Activated B cell treated with CpG ODN at 0.5 μM for 24 hours (primary cell): Measurements from ENCODE around the gene PADI1. TPM values are rescaled to one million over a fixed set of nuclear protein-coding genes. Genes with fewer than 3 reads are reported as not detected.

ENCODE experiments used
- ATAC-seq: fragments of 200-7000 bp; cut with Tn5 transposase; one replicate; pipeline ENCODE4 v1.10.0; 2021; ENCODE audit warnings: low read depth, mild to moderate bottlenecking, moderate library complexity
- CTCF ChIA-PET: fragments of 350-600 bp; sonication (Branson Sonifier 250); formaldehyde crosslinking; loops from one replicate; lab custom pipeline; 2021; ENCODE audit warnings: antibody characterized with exemption; lab: Charles Lee
- POLR2A ChIA-PET: fragments of 350-600 bp; sonication (Branson Sonifier 250); formaldehyde crosslinking; loops from one replicate; lab custom pipeline; 2021; ENCODE audit warnings: antibody characterized with exemption; lab: Charles Lee
- DNase-seq: peaks from one replicate; pipeline ENCODE4 v3.0.0; 2022
- H3K27ac Mint-ChIP-seq: one replicate; pipeline ENCODE4 v1.8.0; 2020; ENCODE audit warnings: mixed read lengths
- H3K27me3 Mint-ChIP-seq: one replicate; pipeline ENCODE4 v1.8.0; 2021; ENCODE audit warnings: mixed read lengths
- H3K36me3 Mint-ChIP-seq: one replicate; pipeline ENCODE4 v1.8.0; 2021; ENCODE audit warnings: low read depth, mixed read lengths
- H3K4me1 Mint-ChIP-seq: one replicate; pipeline ENCODE4 v1.8.0; 2021; ENCODE audit warnings: mixed read lengths
- H3K4me3 Mint-ChIP-seq: one replicate; pipeline ENCODE4 v1.8.0; 2020; ENCODE audit warnings: mild to moderate bottlenecking, mixed read lengths
- H3K9me3 Mint-ChIP-seq: one replicate; pipeline ENCODE4 v1.8.0; 2020; ENCODE audit warnings: mixed read lengths
- CTCF ChIP-seq: fragments of 200-600 bp; IDR thresholded peaks from one replicate; pipeline ENCODE4 v1.8.0; 2022; ENCODE audit warnings: antibody characterized with exemption, mild to moderate bottlenecking
- intact Hi-C: fragments of 100-400 bp; cut with micrococcal nuclease; formaldehyde crosslinking; loops from one replicate; pipeline ENCODE4 v1.15.1; 2024
- total RNA-seq: library from RNA; stranded (reverse); gene quantifications from 2 replicates; pipeline ENCODE4 v1.2.3, GENCODE V29; 2022

The PADI1 gene
- total RNA-seq, 1 donor from 2014 or later, result not detected

- Mint-ChIP-seq H3K27me3 (no peaks in the 10 kb centered on the region), H3K36me3 (no peaks in the 10 kb centered on the region), H3K27ac (no peak overlapping the region), H3K4me3 (no peak overlapping the region), H3K4me1 (peaks cover 15% of the 10 kb centered on the region), H3K9me3 (no peaks in the 10 kb centered on the region)
- CTCF ChIA-PET, result no interaction called here
- intact Hi-C loops, result no loop called here
- no peak for TF ChIP-seq CTCF
- no peak for ATAC-seq
- no peak for DNase-seq
- POLR2A ChIA-PET, result no interaction called here
Observed at GRCh38 chr1:17229379-17229778, 24.5 kb downstream of the PADI1 start.

- ChIA-PET POLR2A (no interaction called here), CTCF (no interaction called here)
- DNase-seq (no peak), ATAC-seq (no peak)
- Mint-ChIP-seq H3K27me3 (no peaks in the 10 kb centered on the region), H3K27ac (no peak overlapping the region), H3K4me1 (peaks cover 18% of the 10 kb centered on the region), H3K36me3 (no peaks in the 10 kb centered on the region), H3K9me3 (no peaks in the 10 kb centered on the region), H3K4me3 (no peak overlapping the region)
- intact Hi-C loops, result loop anchor here (10.0 kb wide), 1 partner anchor 175 kb away; no protein-coding TSS in a partner anchor
- no peak for TF ChIP-seq CTCF
Observed at GRCh38 chr1:17230106-17230505, 25.2 kb downstream of the PADI1 start.

DNA sequence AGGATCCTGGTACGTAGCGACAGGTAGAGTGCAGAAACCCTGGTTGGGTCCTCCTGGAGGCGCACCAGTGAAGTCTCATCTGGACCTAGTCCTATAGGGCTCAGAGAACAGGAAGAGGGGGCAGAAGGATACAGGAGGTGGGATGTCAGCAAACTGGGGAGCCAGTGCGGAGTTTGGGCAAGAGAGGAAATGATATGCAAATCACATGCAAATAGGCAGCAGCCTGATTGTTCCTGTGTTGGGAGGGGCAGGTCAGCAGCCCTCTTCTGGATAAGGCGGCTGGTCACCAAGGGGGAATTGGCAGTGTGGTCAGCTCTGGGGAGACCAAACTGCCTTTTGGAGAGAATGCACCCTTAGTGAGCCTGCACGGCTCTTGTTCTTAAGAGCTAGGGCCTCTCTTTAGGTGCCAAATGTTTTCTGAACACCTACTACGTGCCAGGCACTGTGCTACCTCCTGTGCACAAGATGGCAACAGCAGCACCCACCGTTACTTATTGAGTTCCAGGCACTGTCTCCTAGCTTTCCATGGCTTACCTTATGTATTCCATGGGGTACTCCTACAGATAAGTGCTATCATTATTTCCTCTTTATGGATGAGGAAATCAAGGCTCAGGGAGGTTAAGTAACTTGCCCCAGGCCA is 25.9 kb downstream of the PADI1 start:
- Mint-ChIP-seq H3K27ac (no peak overlapping the region), H3K36me3 (no peaks in the 10 kb centered on the region), H3K4me3 (no peak overlapping the region), H3K27me3 (no peaks in the 10 kb centered on the region), H3K9me3 (no peaks in the 10 kb centered on the region), H3K4me1 (peaks cover 18% of the 10 kb centered on the region)
- no peak for TF ChIP-seq CTCF
- ChIA-PET POLR2A (no interaction called here), CTCF (no interaction called here)
- no peak for DNase-seq
- intact Hi-C loops, result loop anchor here (10.0 kb wide), 1 partner anchor 174 kb away; no protein-coding TSS in a partner anchor
- no peak for ATAC-seq

DNA sequence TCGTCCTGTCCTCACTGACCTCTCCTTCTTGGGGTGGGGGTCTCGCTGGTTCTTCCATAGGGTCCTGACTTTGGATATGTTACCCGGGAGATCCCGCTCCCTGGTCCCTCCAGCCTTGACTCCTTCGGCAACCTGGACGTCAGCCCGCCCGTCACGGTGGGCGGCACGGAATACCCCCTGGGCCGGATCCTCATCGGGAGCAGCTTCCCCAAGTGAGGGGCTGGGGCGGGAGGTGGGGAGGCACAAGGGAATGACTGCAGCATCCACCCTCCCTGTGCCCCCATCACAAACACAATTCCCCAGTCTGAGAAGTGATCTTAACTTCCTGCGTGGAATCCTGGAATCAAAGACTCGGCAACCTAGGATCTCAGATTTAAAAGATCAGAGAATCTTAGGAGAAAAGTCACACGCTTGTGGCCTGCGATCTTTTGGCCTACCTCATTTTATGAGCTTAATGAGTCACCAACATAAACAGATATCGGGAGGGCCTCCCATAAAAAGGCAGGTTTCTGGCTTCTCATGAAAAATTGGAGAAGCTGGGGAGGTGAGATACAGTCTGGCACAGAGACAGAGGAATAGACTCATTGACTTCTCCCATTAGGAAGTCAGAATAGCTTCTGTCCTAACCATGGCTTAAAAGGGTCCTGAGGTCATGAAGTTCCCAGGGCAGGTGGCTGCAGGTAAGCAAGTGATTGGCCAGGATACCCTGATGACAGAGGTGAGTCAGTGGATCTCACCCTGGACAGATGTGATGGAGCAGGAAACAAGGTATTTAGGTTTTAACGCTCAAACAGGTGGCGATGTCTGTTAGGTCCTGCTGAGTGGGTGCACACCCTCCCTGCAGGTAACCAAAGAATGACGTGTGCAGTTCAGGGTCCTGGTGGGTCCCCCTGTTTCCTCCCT is 28.1 kb downstream of the PADI1 start:
- peaks cover 24% of the 10 kb centered on the region for H3K4me1 Mint-ChIP-seq
- ATAC-seq (no peak), DNase-seq (no peak)
- no peaks in the 10 kb centered on the region for H3K9me3 Mint-ChIP-seq
- TF ChIP-seq CTCF, result no peak
- H3K27ac Mint-ChIP-seq, result peak overlapping the region; percentile 8
- intact Hi-C loops, result loop anchor here (10.0 kb wide), 1 partner anchor 172 kb away; no protein-coding TSS in a partner anchor
- H3K27me3 Mint-ChIP-seq, result no peaks in the 10 kb centered on the region
- CTCF ChIA-PET, result interaction anchor here (9.4 kb wide), 1 partner anchor 107 kb away, joined by 206 read pairs; no protein-coding TSS in a partner anchor
- H3K4me3 Mint-ChIP-seq, result peak overlapping the region; percentile 25
- no peaks in the 10 kb centered on the region for H3K36me3 Mint-ChIP-seq
- POLR2A ChIA-PET, result interaction anchor here (1.0 to 1.8 kb wide), 3 partner anchors 92 to 107 kb away, joined by 3 to 8 read pairs (median 3); no protein-coding TSS in a partner anchor
